Small intestine (tissue), 7 donors: ENCODE results near the gene RAP1A. TPM values are rescaled to one million over a fixed set of nuclear protein-coding genes. Genes with fewer than 3 reads are reported as not detected.
"Not testable (repeated sequence)": the region's sequence is repeated elsewhere in the genome, so short reads cannot be mapped to it uniquely, and the experiment has no call there.

Experiments
- DNase-seq, 2 donors: peaks; one replicate each; pipeline versions ENCODE4 v3.0.0 to v3.0.0-alpha.2; 2013
- FAIRE-seq: peaks from 2 replicates; lab custom pipeline; 2012; peaks lifted over from hg19 to GRCh38; lab: Jason Lieb, UNC
- H3K27ac ChIP-seq, 3 donors: one replicate each; pipeline ENCODE4 v1.5.1; 2013; ENCODE audit warnings: low read length in 2 of 3, mild to moderate bottlenecking in 2 of 3, control low read depth in 1 of 3, inconsistent platforms in 1 of 3, low read depth in 1 of 3, moderate library complexity in 1 of 3
- H3K27me3 ChIP-seq, 3 donors: one replicate each; pipeline ENCODE4 v1.6.1; 2013; ENCODE audit warnings: low read length in 3 of 3, inconsistent platforms in 1 of 3; ENCODE audit not compliant: control insufficient read depth in 3 of 3, insufficient read depth in 3 of 3
- H3K36me3 ChIP-seq, 3 donors: one replicate each; pipeline ENCODE4 v1.6.1; 2013; ENCODE audit warnings: low read length in 3 of 3, inconsistent platforms in 1 of 3, low read depth in 1 of 3, mild to moderate bottlenecking in 1 of 3, moderate library complexity in 1 of 3; ENCODE audit not compliant: control insufficient read depth in 3 of 3, insufficient read depth in 2 of 3
- H3K4me1 ChIP-seq, 3 donors: one replicate each; pipeline ENCODE4 v1.6.1; 2013; ENCODE audit warnings: low read length in 2 of 3, inconsistent platforms in 1 of 3, low read depth in 1 of 3, mild to moderate bottlenecking in 1 of 3, moderate library complexity in 1 of 3; ENCODE audit not compliant: control insufficient read depth in 3 of 3, insufficient read depth in 2 of 3
- H3K4me3 ChIP-seq, 3 donors: one replicate each; pipeline ENCODE4 v1.5.1; 2013; ENCODE audit warnings: low read length in 3 of 3, control low read depth in 1 of 3, inconsistent platforms in 1 of 3, low read depth in 1 of 3, mild to moderate bottlenecking in 1 of 3, moderate library complexity in 1 of 3
- H3K9me3 ChIP-seq, 2 donors: one replicate each; pipeline ENCODE4 v1.6.1; 2013; ENCODE audit warnings: low read depth in 1 of 2, low read length in 1 of 2; ENCODE audit not compliant: control insufficient read depth in 2 of 2, insufficient read depth in 1 of 2
- WGBS, 3 donors: extraction: QIAGEN DNeasy Blood & Tissue Kit; methylation state at CpG; one replicate each; pipeline ENCODE4 v1.1.7; 2013; 5-methylcytosine and 5-hydroxymethylcytosine counted together
- polyA plus RNA-seq, 4 donors: library from polyadenylated mRNA; stranded (reverse) in 3 of 4; unstranded in 1 of 4; fragments of 200-250 nt in 3 of 4; fragments of 120-200 nt in 1 of 4; gene quantifications; one replicate each; pipeline versions ENCODE4 v1.2.1 to v1.2.3, GENCODE V29; 2013
- donor health status: healthy with polysubstance abuse.
- donor health status: control.
- donor health status: control.
- donor health status: Bipolar disorder and iron deficiency.
- donor health status: healthy.

The RAP1A gene
- polyA plus RNA-seq, 4 donors, result 75.4 to 150 (median 92.7) TPM

DNA sequence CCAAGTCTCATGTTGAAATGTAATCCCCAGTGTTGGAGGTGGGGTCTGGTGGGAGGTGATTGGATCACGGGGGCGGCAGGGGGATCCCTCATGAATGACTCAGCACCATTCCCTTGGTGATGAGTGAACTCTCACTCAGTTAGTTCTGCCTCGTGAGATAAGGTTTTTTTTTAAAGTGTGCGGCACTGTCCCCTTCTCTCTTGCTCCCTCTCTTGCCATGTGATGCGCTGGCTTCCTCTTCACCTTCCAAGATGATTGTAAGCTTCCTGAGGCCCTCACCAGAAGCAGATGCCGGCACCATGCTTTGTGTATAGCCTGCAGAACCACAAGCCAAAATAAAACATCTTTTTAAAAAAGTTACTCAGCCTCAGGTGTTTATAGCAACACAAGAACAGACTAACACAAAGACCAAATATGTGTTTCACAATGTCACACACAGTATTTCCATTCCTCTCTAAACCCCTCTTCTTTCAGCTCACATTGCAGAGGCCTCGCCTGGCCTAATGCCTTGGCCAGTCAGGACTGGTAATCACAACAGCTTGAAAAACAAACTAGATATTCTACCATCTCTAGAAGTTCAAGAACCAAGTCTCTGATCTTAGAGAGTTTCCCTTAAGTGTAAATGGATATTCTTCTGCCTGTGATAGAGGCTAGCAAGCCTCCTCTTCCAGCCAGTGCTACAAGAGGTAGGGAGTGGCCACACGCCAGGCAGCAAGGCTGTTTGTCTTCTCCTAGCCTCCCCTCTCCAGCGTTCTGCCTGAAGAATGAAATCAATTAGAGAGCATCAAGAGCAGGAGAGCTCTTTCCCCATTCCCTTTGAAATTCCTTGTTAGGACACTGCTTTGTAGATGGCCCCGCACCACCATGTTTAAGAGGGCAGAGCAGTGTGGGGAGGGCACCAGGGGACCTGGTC is 19.6 kb upstream of the RAP1A start:
- Histone ChIP-seq H3K9me3 (no peaks in the 10 kb centered on the region), H3K36me3 (no peaks in the 10 kb centered on the region), H3K27me3 (no peaks in the 10 kb centered on the region), H3K4me3 (no peak overlapping the region), H3K4me1 (peaks cover 3 to 7% (median 5%) of the 10 kb centered on the region in 3 donors), H3K27ac (peak overlapping the region in 1 of 3 donors; percentile 50)
- DNase-seq (no peak), FAIRE-seq (no peak)
- WGBS, 3 donors, result 64 to 74% (median 69%) methylated on average over 10 of the region's 10 CpGs

DNA sequence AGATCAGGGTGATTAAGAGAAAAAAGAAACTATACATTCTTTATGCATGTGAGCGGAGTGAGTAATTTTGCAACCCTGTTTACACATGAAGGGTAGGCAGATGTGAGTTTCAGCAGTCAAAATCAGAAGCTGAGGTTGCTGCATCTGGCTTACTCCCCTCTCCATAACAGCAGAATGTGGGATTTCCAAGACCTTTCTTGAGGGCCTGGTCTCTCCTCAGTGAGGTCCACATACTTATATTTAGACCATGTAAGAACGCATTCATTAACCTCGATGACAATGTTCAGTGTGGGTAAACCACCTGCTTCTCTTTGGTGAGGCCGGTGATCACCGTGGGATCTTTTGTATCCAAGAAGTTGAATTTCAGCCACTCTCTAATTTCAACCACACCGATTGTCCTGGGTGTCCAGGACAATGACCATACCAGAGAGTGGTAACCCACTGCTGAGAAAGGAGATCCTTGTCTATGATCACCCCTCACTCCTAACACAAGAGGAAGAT is 18.7 kb upstream of the RAP1A start:
- Histone ChIP-seq H3K36me3 (no peaks in the 10 kb centered on the region), H3K27me3 (no peaks in the 10 kb centered on the region), H3K4me1 (peaks cover 3 to 7% (median 5%) of the 10 kb centered on the region in 3 donors), H3K27ac (peak overlapping the region in 1 of 3 donors; percentile 41), H3K9me3 (no peaks in the 10 kb centered on the region), H3K4me3 (no peak overlapping the region)
- FAIRE-seq (no peak), DNase-seq (no peak)
- 55 to 80% (median 73%) methylated on average over 6 of the region's 6 CpGs for WGBS, 3 donors

DNA sequence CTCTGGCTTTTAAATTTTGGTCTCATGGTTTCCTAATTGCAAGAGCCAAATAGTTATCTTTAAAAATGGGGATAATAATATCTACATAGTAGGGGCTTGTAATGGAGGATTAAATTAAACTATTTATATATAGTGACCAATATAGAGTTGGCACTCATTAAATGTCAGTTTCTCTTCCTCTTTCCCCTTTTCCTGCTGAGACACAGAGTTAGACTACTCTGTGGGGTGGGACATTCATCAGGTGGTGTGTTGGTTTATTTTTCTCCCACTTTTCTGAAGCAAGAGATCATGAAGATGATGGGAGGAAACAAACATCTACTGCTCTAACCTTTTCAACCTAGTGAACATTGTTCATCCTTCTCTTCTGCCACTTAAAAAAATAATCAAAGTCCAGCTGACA is 17.3 kb upstream of the RAP1A start:
- Histone ChIP-seq H3K27me3 (no peaks in the 10 kb centered on the region), H3K4me3 (no peak overlapping the region), H3K27ac (no peak overlapping the region), H3K36me3 (no peaks in the 10 kb centered on the region), H3K4me1 (peaks cover 3 to 6% (median 5%) of the 10 kb centered on the region in 3 donors), H3K9me3 (no peaks in the 10 kb centered on the region)
- FAIRE-seq (no peak), DNase-seq (no peak)

DNA sequence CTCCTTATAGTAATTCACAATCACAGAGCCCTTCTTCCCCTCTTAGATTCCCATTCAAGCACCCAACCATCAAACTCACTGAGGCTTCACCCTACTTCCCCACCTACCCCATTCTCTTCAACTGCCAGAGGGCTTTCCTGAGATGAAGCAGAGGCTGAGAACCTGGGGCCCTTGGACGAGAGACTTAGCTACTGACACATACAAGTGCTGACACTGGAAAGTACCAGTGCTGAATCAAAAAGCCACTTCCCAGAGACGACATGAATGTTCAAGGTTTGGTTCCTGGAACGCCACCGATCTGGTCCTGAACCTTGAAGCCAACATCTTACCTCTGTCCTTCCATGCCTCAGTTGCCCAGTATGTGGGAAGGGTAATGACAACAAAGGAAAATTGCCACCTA is 16.6 kb upstream of the RAP1A start:
- FAIRE-seq (no peak), DNase-seq (no peak)
- Histone ChIP-seq H3K27me3 (no peaks in the 10 kb centered on the region), H3K4me1 (peaks cover 3 to 6% (median 5%) of the 10 kb centered on the region in 3 donors), H3K4me3 (no peak overlapping the region), H3K36me3 (no peaks in the 10 kb centered on the region), H3K9me3 (no peaks in the 10 kb centered on the region), H3K27ac (peak overlapping the region in 2 of 3 donors; percentile 24 to 38)
- 65 to 89% (median 80%) methylated on average over 4 of the region's 4 CpGs for WGBS, 3 donors

GRCh38 chr1:111603979-111604378 is 15.6 kb upstream of the RAP1A start:
- peaks cover 3 to 6% (median 5%) of the 10 kb centered on the region in 3 donors for H3K4me1 ChIP-seq
- 67 to 81% (median 72%) methylated on average over 4 of the region's 4 CpGs for WGBS, 3 donors
- DNase-seq (peak in 1 of 2 donors; percentile 69), FAIRE-seq (no peak)
- H3K9me3 ChIP-seq, result peaks cover 0 to 3% of the 10 kb centered on the region in 2 donors
- H3K36me3 ChIP-seq, result no peaks in the 10 kb centered on the region
- H3K27me3 ChIP-seq, result no peaks in the 10 kb centered on the region
- no peak overlapping the region for H3K27ac ChIP-seq
- no peak overlapping the region for H3K4me3 ChIP-seq

DNA sequence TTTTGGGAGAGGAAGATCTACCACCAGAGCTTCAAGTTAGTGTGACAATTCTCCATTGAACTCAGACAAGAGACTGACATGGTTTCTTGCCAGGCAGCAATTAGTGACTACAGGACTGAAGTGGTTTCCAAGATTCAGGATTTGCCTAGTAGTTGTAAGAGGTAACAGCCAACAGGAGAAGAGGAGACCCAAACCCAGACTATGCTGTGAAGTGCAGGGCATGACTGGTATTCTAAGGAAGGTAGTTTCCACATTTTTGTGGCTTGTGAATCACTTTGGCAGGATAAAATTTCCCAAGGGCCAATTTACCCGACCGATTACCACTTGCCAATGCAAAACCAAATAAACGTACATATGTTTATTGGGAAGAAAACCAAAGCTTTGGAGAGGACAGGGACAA is 14.7 kb upstream of the RAP1A start:
- no peak for FAIRE-seq

DNA sequence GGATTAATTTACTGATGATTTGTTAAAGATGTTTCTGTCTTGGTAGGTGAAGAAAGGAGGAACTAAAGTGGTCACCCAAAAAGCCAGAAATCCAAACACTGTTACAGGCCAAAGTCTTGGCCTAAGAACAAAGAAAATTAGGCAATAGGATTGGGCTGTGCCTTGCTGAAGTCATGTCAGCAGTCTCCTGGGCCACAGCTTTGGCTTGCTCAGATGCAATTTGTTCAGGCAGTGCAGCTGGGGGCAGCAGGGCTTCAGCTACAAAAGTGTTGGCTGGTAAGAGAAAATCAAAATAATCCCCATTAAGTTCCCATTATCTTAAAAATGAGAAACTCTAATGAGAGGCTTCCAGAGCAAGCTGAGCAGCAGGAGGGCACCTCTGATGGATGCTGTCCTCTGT is 14.0 kb upstream of the RAP1A start:
- Histone ChIP-seq H3K36me3 (no peaks in the 10 kb centered on the region), H3K27ac (peak overlapping the region in 1 of 3 donors; percentile 14), H3K27me3 (no peaks in the 10 kb centered on the region), H3K9me3 (peaks cover 0 to 3% of the 10 kb centered on the region in 2 donors), H3K4me3 (no peak overlapping the region), H3K4me1 (peaks cover 3 to 6% (median 5%) of the 10 kb centered on the region in 3 donors)
- no peak for FAIRE-seq
- DNase-seq, result no peak

More for the DNA sequence above, 14.7 kb upstream of the RAP1A start:
- DNase-seq, result no peak
- H3K4me1 ChIP-seq, result peaks cover 3 to 6% (median 5%) of the 10 kb centered on the region in 3 donors
- WGBS, 3 donors, result 79 to 98% (median 94%) methylated on average over 3 of the region's 3 CpGs
- no peak overlapping the region for H3K4me3 ChIP-seq
- peaks cover 0 to 3% of the 10 kb centered on the region in 2 donors for H3K9me3 ChIP-seq
- H3K27me3 ChIP-seq, result no peaks in the 10 kb centered on the region
- no peaks in the 10 kb centered on the region for H3K36me3 ChIP-seq
- peak overlapping the region in 1 of 3 donors; percentile 70 for H3K27ac ChIP-seq

- not testable (repeated sequence) for H3K36me3 ChIP-seq, H3K4me3 ChIP-seq, H3K9me3 ChIP-seq, H3K4me1 ChIP-seq, FAIRE-seq, H3K27me3 ChIP-seq
- peak in 1 of 2 donors; percentile 62 for DNase-seq
- 16 to 42% (median 39%) methylated on average over 6 of the region's 8 CpGs for WGBS, 3 donors
- peak overlapping the region in 1 of 3 donors; percentile 18 for H3K27ac ChIP-seq
These were observed 13.0 kb upstream of the RAP1A start for GRCh38 chr1:111606457-111607215.
